SK-N-SH treated with all-trans-retinoic acid at 6 μM for 48 hours (cell line): ENCODE results near the gene ZNF664.
A peak's percentile ranks its signal among the peaks of the same experiment; 100 is the strongest.

Source experiments
- ATAC-seq: fragments of 200-7000 bp; cut with Tn5 transposase; 3 replicates; pipeline ENCODE4 v1.9.1; 2020; ENCODE audit warnings: mild to moderate bottlenecking, moderate library complexity
- ARNTL ChIP-seq: fragments of 450-650 bp; formaldehyde crosslinking; IDR thresholded peaks from 2 replicates; pipeline ENCODE4 v1.5.0; 2020; ENCODE audit warnings: low read depth, mild to moderate bottlenecking, moderate library complexity, borderline replicate concordance
- BACH2 ChIP-seq: fragments of 250-450 bp; sonication (Bioruptor Pico); IDR thresholded peaks from 2 replicates; pipeline ENCODE4 v1.9.0; 2021; ENCODE audit warnings: mild to moderate bottlenecking, borderline replicate concordance
- CREB5 ChIP-seq: fragments of 250-450 bp; sonication (Bioruptor Pico); IDR thresholded peaks from 2 replicates; pipeline ENCODE4 v1.5.1; 2020; ENCODE audit warnings: low read depth, mild to moderate bottlenecking, moderate library complexity
- CSDC2 ChIP-seq: fragments of 250-450 bp; sonication (Bioruptor Pico); IDR thresholded peaks from 2 replicates; pipeline ENCODE4 v1.5.0; 2020; ENCODE audit warnings: mild to moderate bottlenecking, moderate library complexity
- CSRNP3 ChIP-seq: fragments of 250-450 bp; sonication (Bioruptor Pico); IDR thresholded peaks from 2 replicates; pipeline ENCODE4 v1.5.1; 2021; ENCODE audit warnings: mild to moderate bottlenecking, moderate library complexity
- ESRRG ChIP-seq: fragments of 250-450 bp; sonication (Bioruptor Pico); IDR thresholded peaks from 2 replicates; pipeline ENCODE4 v1.6.1; 2021; ENCODE audit warnings: mild to moderate bottlenecking
- GLIS3 ChIP-seq: fragments of 250-450 bp; sonication (Bioruptor Pico); IDR thresholded peaks from 2 replicates; pipeline ENCODE4 v1.5.0; 2020; ENCODE audit warnings: mild to moderate bottlenecking, moderate library complexity
- ISL1 ChIP-seq: fragments of 250-450 bp; sonication (Bioruptor Pico); IDR thresholded peaks from 2 replicates; pipeline ENCODE4 v2.1.2; 2022; ENCODE audit warnings: mild to moderate bottlenecking, moderate library complexity
- OSR1 ChIP-seq: fragments of 250-450 bp; sonication (Bioruptor Pico); IDR thresholded peaks from 2 replicates; pipeline ENCODE4 v1.8.0; 2022; ENCODE audit warnings: moderate library complexity, mild to moderate bottlenecking, inconsistent platforms
- PATZ1 ChIP-seq: fragments of 250-450 bp; sonication (Bioruptor Pico); IDR thresholded peaks from 2 replicates; pipeline ENCODE4 v1.8.0; 2020; ENCODE audit warnings: mild to moderate bottlenecking, moderate library complexity, borderline replicate concordance
- POU6F1 ChIP-seq: fragments of 250-450 bp; sonication (Bioruptor Pico); IDR thresholded peaks from 2 replicates; pipeline ENCODE4 v1.8.0; 2021; ENCODE audit warnings: low read depth, mild to moderate bottlenecking, moderate library complexity, borderline replicate concordance
- PPARA ChIP-seq: fragments of 250-450 bp; sonication (Bioruptor Pico); IDR thresholded peaks from 2 replicates; pipeline ENCODE4 v1.5.0; 2020; ENCODE audit warnings: mild to moderate bottlenecking, borderline replicate concordance
- RARB ChIP-seq: fragments of 250-450 bp; sonication (Bioruptor Pico); IDR thresholded peaks from 2 replicates; pipeline ENCODE4 v1.8.0; 2021; ENCODE audit warnings: mild to moderate bottlenecking, moderate library complexity
- SNAI2 ChIP-seq: fragments of 250-450 bp; sonication (Bioruptor Pico); IDR thresholded peaks from 2 replicates; pipeline ENCODE4 v1.5.0; 2020; ENCODE audit warnings: mild to moderate bottlenecking, moderate library complexity
- TOX ChIP-seq: fragments of 250-450 bp; sonication (Bioruptor Pico); IDR thresholded peaks from 2 replicates; pipeline ENCODE4 v1.8.0; 2021; ENCODE audit warnings: mild to moderate bottlenecking, moderate library complexity, borderline replicate concordance
- ZC3H10 ChIP-seq: fragments of 250-450 bp; sonication (Bioruptor Pico); IDR thresholded peaks from 2 replicates; pipeline ENCODE4 v1.5.1; 2021; ENCODE audit warnings: mild to moderate bottlenecking, moderate library complexity
- ZFP3 ChIP-seq: fragments of 250-450 bp; sonication (Bioruptor Pico); IDR thresholded peaks from 2 replicates; pipeline ENCODE4 v1.5.0; 2020; ENCODE audit warnings: mild to moderate bottlenecking, moderate library complexity
- ZFP30 ChIP-seq: fragments of 450-650 bp; formaldehyde crosslinking; IDR thresholded peaks from 2 replicates; pipeline ENCODE4 v1.5.0; 2022; ENCODE audit warnings: mild to moderate bottlenecking, moderate library complexity
- ZNF565 ChIP-seq: fragments of 450-650 bp; formaldehyde crosslinking; conservative IDR thresholded peaks from 2 replicates; pipeline ENCODE4 v1.5.0; 2020; ENCODE audit warnings: low read depth, mild to moderate bottlenecking, moderate library complexity
- ZNF70 ChIP-seq: fragments of 450-650 bp; formaldehyde crosslinking; IDR thresholded peaks from 2 replicates; pipeline ENCODE4 v1.5.0; 2020; ENCODE audit warnings: mild to moderate bottlenecking, moderate library complexity
- ZNF8 ChIP-seq: fragments of 450-650 bp; formaldehyde crosslinking; IDR thresholded peaks from 2 replicates; pipeline ENCODE4 v1.5.0; 2020; ENCODE audit warnings: mild to moderate bottlenecking, moderate library complexity

The ZNF664 gene

GRCh38 chr12:123960856-123961255, 12.2 kb upstream of the ZNF664 start:
- peak; percentile 35; the same call in 1 of the 3 replicates for ATAC-seq
- TF ChIP-seq CSRNP3 (CRISPR knock-in tag) (no peak), ZC3H10 (no peak), ARNTL (CRISPR knock-in tag) (no peak), SNAI2 (CRISPR knock-in tag) (no peak), RARB (CRISPR knock-in tag) (no peak), ZNF565 (no peak), BACH2 (CRISPR knock-in tag) (no peak), POU6F1 (no peak), ISL1 (CRISPR knock-in tag) (no peak), PATZ1 (CRISPR knock-in tag) (no peak), GLIS3 (CRISPR knock-in tag) (no peak), ESRRG (CRISPR knock-in tag) (no peak)

GRCh38 chr12:123961585-123962345, 11.2 kb upstream of the ZNF664 start:
- TF ChIP-seq RARB (CRISPR knock-in tag), result no peak
- TF ChIP-seq GLIS3 (CRISPR knock-in tag), result no peak
- TF ChIP-seq ARNTL (CRISPR knock-in tag), result no peak
- no peak for TF ChIP-seq TOX (CRISPR knock-in tag)
- no peak for TF ChIP-seq PPARA (CRISPR knock-in tag)
- TF ChIP-seq ZFP30 (CRISPR knock-in tag), result no peak
- TF ChIP-seq, all 23 proteins: peak for 0
- ATAC-seq, result no peak

- no peak for ATAC-seq
These were observed 10.5 kb upstream of the ZNF664 start for GRCh38 chr12:123962513-123962912.

GRCh38 chr12:123963821-123964220, 9.2 kb upstream of the ZNF664 start:
- ATAC-seq, result no peak
- no peak for TF ChIP-seq RARB (CRISPR knock-in tag)
- TF ChIP-seq CSRNP3 (CRISPR knock-in tag), result no peak
- no peak for TF ChIP-seq ISL1 (CRISPR knock-in tag)
- TF ChIP-seq OSR1 (CRISPR knock-in tag), result no peak
- no peak for TF ChIP-seq ZNF565
- no peak for TF ChIP-seq ZNF70 (CRISPR knock-in tag)
- TF ChIP-seq ZNF8 (CRISPR knock-in tag), result no peak
- TF ChIP-seq ZFP30 (CRISPR knock-in tag), result no peak
- no peak for TF ChIP-seq POU6F1
- TF ChIP-seq ZFP3 (CRISPR knock-in tag), result no peak
- no peak for TF ChIP-seq CREB5 (CRISPR knock-in tag)
- TF ChIP-seq SNAI2 (CRISPR knock-in tag), result no peak
- no peak for TF ChIP-seq PATZ1 (CRISPR knock-in tag)
- no peak for TF ChIP-seq BACH2 (CRISPR knock-in tag)
- TF ChIP-seq TOX (CRISPR knock-in tag), result no peak
- no peak for TF ChIP-seq GLIS3 (CRISPR knock-in tag)
- no peak for TF ChIP-seq CSDC2 (CRISPR knock-in tag)

More at GRCh38 chr12:123962513-123962912, 10.5 kb upstream of the ZNF664 start:
- no peak for TF ChIP-seq OSR1 (CRISPR knock-in tag)
